GM19438 (cell line): ENCODE measurements around the gene HOXA2.

Source experiments
- ATAC-seq: cut with Tn5 transposase; IDR thresholded peaks from one replicate; pipeline ENCODE4 v1.9.1; 2021; ENCODE audit warnings: low read depth; ENCODE audit not compliant: unreplicated experiment

Gene HOXA2

DNA sequence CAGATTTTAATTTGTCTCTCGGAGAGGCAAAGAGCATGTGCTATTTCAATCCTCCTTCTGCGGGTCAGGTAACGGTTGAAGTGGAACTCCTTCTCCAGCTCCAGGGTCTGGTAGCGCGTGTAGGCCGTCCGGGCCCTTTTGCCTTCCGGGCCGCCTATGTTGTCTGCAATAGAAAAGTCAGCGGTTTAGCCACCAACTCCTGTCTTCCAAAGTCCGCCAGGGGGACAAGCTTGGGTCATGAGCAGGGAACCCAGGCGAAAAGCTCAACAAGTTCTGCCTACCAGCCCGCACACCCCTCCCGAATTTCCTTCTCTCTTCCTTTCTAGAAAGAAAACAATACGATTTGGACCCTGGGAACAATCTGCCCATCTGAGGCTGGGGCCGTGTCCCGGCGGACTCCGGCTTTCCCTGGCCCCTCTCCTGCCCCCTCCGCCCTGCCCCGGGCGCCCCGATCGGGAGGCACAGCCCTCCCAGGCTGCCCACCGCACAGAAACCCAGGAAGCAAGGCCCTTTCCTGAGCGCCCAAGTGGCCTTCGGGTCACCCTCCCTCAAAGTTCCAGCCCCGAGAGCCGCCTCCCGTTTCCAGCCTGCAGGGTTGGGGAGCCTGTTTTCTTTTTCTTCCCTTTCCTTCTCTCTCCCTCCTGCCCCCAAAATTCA, 39.6 kb upstream of the HOXA2 start:
- no peak for ATAC-seq

DNA sequence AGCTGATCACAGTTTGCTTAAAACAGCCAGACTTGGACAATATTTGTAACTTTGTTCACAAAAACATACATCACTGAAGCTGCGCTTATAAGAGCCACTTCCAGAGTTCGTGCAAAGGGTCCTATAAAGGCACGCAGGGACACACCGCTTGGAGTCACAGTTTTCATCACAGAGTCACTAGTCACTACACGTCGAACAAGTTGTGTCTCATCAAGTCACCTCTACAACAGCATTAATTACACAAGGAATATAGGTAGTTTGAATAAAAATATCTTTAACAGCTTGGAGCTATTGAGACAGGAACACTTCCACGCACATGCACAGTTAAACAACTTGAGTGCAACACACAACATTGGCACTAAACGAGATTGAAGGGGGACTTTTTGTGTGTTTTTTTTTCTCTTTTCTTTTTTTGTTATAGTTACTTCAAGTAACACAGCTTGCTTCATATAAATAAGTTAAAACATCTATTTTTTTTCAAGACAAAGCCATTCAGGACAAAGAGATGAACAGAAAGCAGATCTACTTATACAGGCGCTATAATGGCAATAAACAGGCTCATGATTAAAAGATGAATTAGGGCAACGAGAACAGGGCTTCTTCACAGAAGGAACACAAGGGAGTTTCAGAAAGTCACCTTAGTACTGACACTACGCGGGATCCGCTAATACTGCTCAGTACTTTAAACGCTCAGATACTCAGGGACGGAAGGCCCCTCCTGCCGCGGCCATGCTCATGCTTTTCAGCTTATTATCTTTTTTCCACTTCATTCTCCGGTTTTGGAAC, 38.8 kb upstream of the HOXA2 start:
- no peak for ATAC-seq

DNA sequence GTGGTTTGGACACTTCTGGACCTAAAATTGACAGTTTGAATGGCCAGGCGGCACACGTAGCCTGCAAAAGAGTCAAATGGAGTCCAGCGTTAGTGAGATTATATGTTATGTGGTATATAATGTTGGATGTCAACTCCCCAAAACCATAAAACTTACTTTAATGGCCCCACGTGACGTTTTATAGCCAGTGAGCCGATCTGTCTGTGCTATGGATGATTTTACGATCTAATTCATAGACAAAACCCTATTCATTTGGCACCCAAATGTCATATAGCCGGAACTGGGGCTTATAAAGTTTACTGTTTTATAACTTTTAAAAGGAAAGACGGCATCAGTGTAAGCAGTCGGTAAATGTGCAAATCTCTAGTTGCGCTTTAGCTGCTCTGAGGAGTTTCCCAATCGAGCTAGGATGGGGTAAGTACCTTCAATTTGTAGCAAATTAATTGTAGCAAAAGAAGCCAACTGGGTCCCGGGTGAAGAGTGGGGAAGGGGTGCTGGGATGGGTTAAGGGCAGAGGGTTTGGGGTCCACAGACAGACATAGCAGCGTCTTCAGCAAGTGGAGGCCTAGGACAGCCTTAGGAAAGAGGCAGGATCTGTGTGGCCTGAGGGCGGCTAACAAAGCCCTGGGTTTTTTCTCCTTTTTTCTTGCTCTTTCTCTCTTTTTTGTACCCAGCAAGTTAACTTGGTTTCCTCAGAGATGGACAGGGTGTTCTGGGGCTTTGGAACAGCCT, 37.8 kb upstream of the HOXA2 start:
- no peak for ATAC-seq

DNA sequence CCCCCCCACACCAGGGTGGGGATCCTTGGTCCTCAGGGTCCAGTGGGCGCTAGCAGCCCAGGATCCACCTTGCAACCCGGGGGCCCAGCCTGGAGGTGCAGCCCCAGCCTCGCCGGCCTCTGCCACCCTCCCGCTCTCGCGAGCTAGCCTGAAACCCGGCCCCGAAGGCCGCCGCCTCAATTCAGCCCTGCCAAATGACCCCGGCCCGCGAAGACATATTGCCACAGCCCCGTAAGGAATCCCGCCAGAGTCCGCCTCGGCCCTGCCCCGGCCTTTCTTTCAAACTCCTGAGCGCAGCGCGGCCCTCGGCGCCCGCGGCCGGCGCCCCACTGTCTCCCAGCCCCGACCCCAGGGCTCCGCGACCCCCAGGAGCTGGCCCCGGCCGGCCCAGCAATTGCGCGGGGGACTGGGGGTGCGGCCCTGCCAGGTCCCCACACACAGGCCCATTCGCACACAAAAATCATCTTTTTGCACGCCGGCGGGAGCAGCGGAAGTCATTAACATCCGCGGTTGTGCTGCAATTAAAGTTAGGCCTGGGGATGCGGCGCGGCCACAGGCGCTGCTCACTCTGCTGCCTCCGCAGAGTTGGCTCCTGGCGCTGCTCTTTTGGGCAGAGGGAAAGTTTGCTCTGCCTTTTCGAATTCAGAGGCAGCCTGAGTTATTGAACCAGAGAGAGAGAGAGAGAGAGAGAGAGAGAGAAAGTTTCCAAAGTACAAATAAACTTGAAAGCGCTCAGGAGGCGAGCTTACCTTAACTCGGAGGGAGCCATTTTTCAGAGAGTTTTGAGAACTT, 37.0 kb upstream of the HOXA2 start:
- no peak for ATAC-seq

- no peak for ATAC-seq
Observed at GRCh38 chr7:27138985-27139333, 36.5 kb upstream of the HOXA2 start.

GRCh38 chr7:27138472-27138871, 36.0 kb upstream of the HOXA2 start:
- ATAC-seq: no peak

- ATAC-seq: no peak
Observed at GRCh38 chr7:27137640-27138315, 35.3 kb upstream of the HOXA2 start.

- no peak for ATAC-seq
Observed at GRCh38 chr7:27134392-27134791, 31.9 kb upstream of the HOXA2 start.

- ATAC-seq: no peak
Observed at GRCh38 chr7:27133409-27134231, 31.1 kb upstream of the HOXA2 start.

DNA sequence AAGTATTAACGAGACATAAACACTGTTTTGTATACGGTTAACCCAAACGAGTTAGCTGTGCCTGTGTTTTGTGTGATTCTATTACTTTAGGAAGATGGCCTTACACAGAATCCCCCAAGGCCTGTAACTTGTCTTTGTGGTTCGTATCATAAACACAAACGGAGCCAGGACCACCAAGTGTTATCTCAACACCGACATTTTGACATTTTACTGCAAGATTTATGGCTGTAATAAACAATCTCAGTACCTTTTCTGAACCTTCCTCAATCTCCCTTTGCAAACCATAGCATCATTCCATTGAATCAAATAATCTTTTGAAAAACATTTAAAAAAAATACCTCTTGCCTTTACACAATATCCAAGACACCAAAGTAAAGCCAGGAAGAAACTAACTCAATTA, 30.5 kb upstream of the HOXA2 start:
- ATAC-seq: no peak

GRCh38 chr7:27132214-27132613, 29.7 kb upstream of the HOXA2 start:
- ATAC-seq: no peak

- ATAC-seq: no peak
Observed at GRCh38 chr7:27131390-27131819, 28.9 kb upstream of the HOXA2 start.

DNA sequence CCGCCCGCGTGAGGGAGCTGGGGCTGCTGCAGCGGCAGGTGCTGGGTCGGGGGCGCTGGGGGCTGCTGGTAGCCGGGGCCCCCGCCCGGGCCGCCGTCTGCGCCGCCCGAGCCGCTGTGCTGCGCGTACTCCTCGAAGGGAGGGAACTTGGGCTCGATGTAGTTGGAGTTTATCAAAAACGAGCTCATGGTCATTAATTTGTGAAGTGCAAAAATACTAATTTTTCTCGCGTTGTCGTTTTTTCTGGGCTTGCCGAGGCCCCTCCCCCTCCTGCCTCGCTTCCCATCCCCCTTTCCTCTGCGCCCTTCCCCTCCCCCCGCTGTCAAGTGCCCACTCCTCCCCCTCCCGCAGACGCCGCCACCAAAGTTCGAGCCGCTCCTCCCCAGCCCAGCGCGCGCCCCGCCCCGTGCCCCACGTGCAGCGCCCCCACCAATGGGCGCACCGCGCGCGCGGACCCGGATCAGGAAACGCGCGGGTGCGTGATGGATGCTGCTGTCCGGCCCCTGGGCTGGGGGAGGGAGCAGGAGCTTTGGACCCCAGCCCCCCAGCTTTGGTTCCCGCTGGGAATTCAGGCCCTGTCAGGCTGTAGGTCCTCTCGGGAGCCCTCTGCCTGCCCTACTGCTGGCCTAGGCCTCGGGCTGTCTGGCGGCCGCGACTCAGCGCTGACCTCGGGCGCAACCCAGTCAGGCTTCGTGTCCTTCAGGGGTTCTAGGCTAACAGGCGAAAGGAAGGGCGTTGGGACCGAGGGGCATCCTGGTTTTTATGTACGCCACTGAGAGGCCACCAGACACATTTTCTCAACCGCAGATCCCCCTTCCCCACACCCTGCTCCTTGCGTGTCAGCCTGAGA, 28.3 kb upstream of the HOXA2 start, which contains the start of gene HOXA4:
HOXA4 (minus strand) TSS at position 218 of the 850 bp plus-strand sequence; CDS start at position 194, 24 bp downstream.
- no peak for ATAC-seq

DNA sequence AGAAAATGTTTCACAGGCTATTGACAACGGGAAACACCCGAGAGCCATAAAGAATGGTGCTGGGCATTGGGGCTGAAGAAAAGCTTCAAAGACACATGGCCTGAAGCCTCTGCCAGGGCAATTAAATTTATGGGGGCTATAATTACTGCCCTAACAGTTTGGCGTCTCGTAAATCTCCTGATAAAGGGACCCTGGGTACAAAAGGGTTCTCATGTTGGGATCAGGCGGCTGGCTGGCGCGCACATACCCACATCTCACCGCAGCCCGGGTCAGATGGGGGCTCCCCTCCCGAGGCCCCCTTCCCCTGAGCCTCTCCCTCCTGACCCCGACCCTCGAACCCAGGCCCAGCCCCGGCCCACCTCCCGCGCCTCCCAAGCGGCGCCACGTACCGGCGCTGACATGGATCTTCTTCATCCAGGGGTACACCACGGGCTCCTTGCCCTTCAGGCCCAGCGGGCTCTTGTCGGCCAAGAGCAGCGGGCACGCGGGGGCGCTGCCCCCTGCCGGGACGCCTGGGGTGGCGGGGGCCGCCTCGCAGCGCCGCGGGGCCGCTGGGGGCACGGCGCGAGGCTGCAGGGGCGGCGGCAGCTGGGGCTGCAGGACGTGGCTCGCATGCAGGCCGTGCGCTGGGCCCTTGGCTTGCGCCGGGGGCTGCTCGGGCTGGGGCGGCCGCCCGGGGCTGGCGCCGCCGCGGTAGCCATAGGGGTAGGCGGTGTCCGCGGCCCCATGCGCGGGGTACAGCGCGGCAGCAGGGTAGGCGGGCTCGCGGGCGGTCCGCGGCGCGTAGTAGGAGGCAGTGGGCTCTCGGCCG, 27.5 kb upstream of the HOXA2 start:
- no peak for ATAC-seq

DNA sequence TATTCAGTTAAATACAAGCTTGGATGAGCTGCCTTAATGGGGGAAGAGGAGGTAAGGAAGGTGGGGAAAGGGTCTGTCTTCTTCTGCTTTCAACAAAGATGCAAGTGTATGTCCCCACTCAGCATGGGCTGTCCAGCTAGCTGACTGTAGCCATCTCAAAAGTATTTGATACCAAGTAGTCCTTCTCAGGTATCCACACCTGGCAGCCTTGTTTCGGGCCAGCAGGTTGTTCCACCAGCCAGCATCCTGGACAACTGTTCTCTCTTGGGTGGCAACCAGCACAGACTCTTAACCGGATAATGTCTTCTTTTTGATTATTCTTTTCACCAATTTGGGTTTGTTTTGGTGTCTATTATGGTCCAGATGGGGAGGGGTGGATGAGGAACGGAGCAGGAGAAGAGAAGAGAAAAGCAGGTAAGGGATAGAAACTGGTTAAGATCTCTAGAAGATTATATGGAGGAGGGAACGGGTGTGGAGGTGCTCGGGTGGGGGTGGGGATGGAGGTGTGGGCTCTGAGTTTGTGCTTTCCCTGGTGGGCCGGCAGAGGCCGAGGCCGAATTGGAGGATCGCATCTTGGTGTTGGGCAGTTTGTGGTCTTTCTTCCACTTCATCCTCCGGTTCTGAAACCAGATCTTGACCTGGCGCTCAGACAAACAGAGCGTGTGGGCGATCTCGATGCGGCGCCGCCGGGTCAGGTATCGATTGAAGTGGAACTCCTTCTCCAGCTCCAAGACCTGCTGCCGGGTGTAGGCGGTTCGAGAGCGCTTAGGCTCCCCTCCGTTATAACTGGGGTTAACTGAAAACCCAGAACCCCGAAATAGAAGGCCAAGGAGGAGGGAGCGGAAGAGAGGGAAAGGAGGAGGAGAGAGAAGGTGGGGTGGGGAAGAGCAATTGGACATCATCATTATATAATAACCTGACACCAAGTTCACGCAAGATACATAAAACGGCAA, 26.6 kb upstream of the HOXA2 start:
- ATAC-seq: no peak

GRCh38 chr7:27128034-27128433, 25.6 kb upstream of the HOXA2 start:
- no peak for ATAC-seq
